Midbrain (tissue), 1 donor: Measurements from ENCODE around the gene HBG1.

Source experiments
- DNase-seq: peaks from one replicate; lab custom pipeline; 2025; lab: John Stamatoyannopoulos, UW

Gene HBG1

DNA sequence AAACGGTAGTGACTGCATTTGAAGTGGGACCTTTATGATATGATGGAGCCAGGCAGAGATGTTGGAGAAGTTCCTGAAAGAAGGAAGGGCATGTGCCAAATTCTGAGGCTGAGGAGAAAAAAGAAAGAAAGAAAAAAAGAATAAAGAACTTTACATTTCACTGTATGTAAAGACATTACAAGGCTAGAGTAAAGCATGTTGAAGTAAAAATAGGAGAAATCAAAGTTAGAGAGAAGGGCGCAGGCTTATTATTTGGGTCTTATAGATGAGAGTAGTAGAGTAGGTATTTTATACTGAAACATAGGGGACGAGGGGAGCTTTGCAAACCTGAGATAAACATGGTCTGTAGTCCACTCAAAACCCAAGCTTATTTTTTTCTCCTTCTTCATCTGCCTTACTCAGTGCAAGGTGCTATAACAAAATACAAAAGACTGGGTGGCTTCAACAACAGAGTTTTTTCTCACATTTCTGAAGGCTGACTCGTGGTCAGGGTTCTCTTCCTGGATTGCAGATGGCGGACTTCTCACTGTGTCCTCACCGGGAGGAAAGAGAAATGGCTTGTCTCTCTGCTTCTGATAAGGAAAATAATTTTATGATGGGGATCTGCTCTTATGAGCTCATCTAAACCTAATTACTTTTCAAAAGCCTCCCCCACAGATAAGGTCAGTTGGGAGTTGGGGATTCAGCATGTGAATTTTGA lies 2.7 kb downstream of the HBG1 start:
- DNase-seq: no peak

GRCh38 chr11:5245155-5245554 lies 4.5 kb downstream of the HBG1 start:
- no peak for DNase-seq

DNA sequence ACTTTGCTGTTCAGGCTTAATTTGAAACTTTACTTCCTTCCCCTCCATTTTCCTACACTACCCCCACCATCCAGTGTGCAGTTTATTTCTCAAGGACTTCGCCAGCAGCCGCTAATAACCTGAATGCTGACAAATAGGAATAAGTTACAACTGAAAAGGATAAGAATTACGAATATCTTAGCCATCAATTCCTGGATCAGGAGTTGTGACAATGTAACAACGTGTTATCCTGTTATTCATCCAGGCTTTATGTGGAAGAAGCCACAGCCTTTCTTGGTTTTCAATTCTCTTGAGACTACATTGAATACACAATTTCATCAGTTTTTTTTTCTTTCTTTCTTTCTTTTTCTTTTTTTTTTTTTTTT lies 5.9 kb downstream of the HBG1 start:
- no peak for DNase-seq

GRCh38 chr11:5242933-5243815 lies 6.5 kb downstream of the HBG1 start:
- no peak for DNase-seq

DNA sequence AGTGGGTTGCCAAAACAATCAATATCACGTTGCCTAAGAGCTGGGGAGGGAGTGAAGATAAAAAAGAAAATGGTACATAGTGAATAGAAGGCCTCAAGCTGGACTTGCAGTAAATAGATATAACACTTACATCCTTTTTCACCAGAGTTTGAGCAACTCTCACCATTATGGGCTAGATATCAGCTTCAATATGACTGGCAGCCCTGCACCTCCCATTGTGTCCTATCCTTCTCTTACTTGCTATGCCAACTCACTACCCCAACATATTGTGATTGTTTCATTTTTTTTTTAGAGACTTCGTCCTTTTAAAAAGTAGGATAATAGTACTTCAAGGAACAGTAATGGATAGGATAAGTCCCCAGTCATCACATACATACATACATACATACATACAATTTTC lies 7.4 kb downstream of the HBG1 start:
- DNase-seq: no peak

GRCh38 chr11:5241458-5241857 lies 8.2 kb downstream of the HBG1 start:
- DNase-seq: no peak

GRCh38 chr11:5240458-5240857 lies 9.2 kb downstream of the HBG1 start:
- DNase-seq: no peak

DNA sequence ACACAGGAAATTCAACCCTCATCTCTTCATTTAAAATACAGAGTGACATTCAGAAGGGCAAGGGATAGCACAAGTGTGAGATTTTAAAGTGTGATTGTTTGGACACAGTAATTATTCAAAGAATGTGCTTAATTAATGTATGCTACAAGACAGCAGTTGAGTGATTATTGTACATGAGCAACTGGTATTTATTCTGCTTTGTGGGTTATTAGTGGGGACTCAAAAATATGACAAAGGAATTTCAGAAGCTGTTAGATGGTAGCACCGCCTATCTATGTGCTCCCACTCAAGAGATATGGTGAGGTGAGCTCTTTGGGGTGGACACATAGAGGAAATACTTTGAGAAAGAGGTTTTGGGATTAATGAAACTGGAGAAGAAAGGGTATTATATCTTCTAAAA lies 9.6 kb downstream of the HBG1 start:
- DNase-seq: no peak

DNA sequence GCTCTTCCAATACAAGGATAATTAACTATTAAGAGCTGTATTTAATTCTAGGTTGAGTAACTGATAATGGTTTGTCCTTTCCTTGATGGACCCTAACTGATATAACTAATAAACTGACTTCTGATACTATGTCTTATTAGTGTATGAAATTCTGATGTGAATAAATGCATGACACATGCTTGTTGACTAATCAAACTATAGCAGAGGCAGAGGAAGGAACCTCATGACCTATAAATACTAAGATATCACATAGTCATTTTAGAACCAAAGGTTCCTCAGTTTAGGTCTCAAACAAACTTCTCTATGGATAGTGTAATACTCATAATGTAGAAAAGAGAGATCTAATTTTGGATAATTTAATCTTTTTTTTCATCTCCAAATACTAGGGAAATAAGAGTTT lies 10.6 kb downstream of the HBG1 start:
- DNase-seq: no peak

GRCh38 chr11:5238486-5238885 lies 11.2 kb downstream of the HBG1 start:
- no peak for DNase-seq

DNA sequence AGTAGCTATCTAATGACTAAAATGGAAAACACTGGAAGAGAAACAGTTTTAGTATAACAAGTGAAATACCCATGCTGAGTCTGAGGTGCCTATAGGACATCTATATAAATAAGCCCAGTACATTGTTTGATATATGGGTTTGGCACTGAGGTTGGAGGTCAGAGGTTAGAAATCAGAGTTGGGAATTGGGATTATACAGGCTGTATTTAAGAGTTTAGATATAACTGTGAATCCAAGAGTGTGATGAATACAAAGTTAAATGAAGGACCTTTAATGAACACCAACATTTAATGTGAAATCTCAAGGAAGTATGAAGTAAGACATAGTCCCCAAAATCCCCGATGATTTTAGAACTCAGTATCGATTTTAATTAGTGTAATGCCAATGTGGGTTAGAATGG lies 12.2 kb downstream of the HBG1 start:
- DNase-seq: no peak

DNA sequence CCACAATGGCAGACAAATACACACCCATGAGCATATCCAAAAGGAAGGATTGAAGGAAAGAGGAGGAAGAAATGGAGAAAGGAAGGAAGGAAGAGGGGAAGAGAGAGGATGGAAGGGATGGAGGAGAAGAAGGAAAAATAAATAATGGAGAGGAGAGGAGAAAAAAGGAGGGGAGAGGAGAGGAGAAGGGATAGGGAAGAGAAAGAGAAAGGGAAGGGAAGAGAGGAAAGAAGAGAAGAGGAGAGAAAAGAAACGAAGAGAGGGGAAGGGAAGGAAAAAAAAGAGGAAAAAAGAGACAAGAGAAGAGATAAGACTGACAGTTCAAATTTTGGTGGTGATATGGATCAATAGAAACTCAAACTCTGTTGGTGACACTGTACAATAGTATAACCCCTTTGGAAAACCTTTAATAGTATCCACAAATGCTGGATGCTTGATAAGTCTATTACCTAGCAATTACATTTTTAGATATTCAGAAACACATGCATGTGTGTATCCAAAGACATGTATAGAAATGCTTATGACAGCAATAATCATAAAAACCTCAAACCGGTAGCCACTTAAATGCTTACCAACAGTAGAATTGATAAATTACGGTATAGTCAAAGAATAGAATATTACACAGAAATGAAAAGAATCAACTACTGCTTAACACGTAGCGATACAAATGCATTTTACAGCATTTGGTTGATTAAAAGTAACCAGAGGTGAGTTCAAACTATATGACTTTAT lies 14.1 kb downstream of the HBG1 start:
- no peak for DNase-seq

DNA sequence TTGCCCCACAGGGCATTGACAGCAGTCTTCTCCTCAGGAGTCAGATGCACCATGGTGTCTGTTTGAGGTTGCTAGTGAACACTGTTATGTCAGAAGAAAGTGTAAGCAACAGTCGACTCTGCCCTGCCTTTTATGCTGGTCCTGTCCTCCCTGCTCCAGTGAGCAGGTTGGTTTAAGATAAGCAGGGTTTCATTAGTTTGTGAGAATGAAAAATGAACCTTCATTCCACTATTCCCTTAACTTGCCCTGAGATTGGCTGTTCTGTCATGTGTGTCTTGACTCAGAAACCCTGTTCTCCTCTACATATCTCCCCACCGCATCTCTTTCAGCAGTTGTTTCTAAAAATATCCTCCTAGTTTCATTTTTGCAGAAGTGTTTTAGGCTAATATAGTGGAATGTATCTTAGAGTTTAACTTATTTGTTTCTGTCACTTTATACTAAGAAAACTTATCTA lies 15.2 kb downstream of the HBG1 start, which contains the start of gene HBD:
Gene HBD (minus strand): TSS at position 103 of the 454 bp plus-strand sequence. CDS start 50 bp downstream, at position 53.
- no peak for DNase-seq

GRCh38 chr11:5233307-5233706 lies 16.4 kb downstream of the HBG1 start:
- DNase-seq: no peak

GRCh38 chr11:5232821-5233220 lies 16.8 kb downstream of the HBG1 start:
- DNase-seq: no peak

DNA sequence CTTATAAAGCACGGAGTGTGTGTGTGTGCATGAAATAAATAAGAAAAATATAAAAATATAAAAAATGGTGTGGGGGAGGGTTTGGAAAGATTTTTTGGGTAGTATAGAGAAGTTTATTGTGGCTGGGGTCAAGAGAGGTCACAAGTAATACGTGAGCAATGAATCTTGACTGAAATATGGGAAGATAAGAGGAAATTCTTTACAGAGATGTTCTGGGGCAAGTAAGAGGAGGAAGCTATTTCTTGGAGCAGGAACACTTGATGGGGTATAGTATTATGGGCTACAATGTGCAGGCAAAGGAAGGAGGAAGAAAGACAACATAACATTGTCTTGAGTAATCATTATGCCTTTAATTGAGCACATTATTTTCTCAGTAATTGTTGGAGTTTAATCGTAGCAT lies 17.5 kb downstream of the HBG1 start:
- DNase-seq: no peak

DNA sequence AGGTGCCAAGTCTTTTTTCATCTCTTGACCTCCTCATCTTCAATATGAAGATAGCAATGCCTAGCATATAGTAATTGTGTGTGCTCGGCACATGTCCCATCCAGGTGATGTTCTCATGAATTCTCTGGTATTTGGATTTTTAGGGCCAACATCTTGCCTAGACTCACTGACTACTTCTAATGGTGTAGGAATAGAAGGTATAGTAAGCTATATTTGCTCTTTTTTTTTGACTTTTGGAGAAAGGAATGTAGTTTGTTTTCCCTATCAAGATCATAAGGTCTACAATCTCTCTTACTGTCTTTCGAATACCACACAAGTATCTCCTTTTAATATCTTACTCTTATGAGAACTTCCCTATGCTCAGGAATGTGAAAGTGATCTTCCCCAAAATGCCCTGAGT lies 18.5 kb downstream of the HBG1 start:
- no peak for DNase-seq

DNA sequence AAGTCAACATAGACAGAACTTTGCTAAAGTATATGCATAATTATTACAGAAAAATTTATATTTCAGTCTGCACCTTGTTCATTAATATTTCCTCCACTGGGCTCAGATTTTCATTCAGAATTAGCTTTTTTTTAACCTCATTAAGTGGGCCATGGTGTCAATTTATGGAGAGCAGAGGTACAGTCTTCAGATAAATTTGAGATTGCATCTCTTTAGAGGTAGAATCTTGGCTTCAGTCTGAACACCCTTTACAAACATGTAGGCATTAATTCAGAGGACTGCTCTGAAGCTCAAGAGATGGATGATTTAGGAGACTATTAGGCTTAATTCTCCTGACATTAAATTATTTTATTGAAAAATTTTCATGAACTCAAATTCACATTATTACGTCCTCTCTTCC lies 19.4 kb downstream of the HBG1 start:
- no peak for DNase-seq

- DNase-seq: no peak
Measured at GRCh38 chr11:5229796-5230195, 19.9 kb downstream of the HBG1 start.

DNA sequence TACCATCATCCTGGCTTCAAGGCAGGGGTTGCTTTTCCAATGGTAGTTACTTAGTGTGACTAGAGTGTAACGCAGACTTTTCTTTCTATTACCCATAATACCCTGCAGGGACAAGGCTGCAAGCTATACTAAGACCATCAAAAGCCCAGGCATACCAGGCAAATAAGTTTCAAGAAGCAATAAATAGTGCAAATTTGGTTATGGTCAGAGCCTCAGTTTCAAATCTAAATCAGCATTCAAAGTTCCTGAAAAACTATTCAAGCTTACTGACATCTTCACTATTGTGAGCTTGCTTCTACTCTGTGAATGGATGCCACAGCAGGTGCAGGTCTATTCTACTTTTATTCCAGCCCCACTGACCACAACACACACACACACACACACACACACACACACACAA lies 20.3 kb downstream of the HBG1 start:
- no peak for DNase-seq

DNA sequence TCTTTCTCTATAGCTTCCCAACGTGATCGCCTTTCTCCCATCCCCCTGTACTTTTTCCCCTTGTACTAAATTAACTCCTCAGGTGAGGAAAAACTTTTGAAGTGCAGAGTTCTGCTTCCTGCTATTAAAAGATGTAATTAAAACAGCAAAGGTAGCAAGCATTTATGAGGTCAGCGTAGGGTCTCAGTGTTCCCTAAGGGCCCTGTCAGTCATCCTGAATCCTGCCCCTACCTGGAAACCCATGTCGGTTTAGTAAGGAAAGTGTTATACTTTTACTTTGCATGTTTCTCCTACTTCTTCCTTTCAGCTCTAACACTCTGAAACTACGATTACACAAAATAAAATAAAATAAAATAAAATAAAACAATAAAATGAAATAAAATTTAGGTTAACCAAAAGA lies 21.5 kb downstream of the HBG1 start:
- DNase-seq: no peak

DNA sequence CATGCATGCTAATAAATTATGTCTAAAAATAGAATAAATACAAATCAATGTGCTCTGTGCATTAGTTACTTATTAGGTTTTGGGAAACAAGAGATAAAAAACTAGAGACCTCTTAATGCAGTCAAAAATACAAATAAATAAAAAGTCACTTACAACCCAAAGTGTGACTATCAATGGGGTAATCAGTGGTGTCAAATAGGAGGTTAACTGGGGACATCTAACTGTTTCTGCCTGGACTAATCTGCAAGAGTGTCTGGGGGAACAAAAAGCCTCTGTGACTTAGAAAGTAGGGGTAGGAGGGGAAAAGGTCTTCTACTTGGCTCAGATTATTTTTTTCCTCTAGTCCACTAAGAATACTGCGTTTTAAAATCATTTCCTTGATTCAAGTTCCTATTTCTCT lies 22.0 kb downstream of the HBG1 start:
- no peak for DNase-seq
